22Rv1 (cell line): Measurements from ENCODE around the gene TEX28.
"Not testable (repeated sequence)": the region's sequence is repeated elsewhere in the genome, so short reads cannot be mapped to it uniquely, and the experiment has no call there.

Experiments
- H3K27ac ChIP-seq: fragments of 450-650 bp; 2 replicates; pipeline ENCODE4 v1.5.1; 2017

Gene TEX28

DNA sequence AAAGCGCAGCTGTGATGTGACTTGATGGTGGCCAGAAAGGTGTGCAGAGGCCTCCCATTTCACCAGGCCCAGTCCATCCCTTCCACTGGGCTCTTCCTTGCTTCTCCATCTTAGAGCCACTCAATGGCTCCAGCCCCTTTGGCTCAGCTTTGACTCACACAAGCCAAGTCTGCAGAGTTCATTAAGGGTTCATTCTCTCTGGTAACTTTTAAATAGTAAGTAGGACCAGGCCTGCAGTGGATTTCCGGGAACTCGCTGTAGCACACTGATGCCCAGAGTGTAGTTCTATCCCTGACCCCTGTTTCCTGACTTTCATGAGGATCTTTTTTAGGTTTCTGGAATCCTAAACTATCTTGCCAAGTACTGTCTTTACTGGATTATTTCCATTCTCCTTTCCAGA is 63.5 kb downstream of the TEX28 start:
- not testable (repeated sequence) for H3K27ac ChIP-seq

DNA sequence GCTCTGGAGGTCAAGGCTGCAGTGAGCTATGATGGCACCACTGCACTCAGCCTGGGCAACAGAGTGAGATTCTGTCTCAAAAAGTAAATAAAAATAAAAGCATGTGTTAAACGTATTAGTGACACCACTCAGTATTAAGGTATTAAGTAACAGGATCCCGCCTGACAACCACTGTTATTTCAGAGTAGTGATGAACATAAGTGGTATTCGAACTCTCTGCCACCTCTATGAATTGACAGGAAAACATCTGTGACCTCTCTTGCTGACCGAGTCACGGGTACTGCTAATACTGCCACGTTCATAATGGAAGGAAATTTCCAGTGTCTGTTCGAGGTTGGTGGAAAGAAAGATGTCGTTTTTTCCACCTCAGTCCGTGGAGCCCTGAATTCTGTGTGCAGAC is 68.2 kb downstream of the TEX28 start:
- not testable (repeated sequence) for H3K27ac ChIP-seq

DNA sequence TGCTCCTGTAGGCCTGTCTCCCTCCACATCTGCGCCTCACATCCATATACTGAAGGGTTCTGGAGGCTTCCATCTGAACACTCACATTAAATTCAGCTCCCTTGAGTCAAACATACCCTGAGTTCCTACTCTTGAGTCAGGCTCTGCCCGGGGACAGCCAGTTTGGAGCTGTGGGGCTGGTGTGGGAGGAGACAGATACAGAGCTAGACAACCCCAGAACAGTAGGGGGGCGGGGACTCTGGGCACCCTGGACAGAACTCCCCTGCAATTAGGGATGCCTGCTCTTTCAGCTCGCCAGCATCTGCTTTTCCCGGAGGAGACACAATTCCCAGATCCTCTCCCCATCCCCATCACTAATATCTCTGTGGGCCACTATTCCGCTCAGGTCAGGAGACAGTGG is 69.6 kb downstream of the TEX28 start:
- H3K27ac ChIP-seq = not testable (repeated sequence)
